GM21576 (cell line): ENCODE results near the gene VCPKMT.
A peak's percentile ranks its signal among the peaks of the same experiment; 100 is the strongest.

Source experiments
- ATAC-seq: cut with Tn5 transposase; IDR thresholded peaks from one replicate; pipeline ENCODE4 v1.9.1; 2021; ENCODE audit warnings: mild to moderate bottlenecking, moderate library complexity; ENCODE audit not compliant: unreplicated experiment

The VCPKMT gene

DNA sequence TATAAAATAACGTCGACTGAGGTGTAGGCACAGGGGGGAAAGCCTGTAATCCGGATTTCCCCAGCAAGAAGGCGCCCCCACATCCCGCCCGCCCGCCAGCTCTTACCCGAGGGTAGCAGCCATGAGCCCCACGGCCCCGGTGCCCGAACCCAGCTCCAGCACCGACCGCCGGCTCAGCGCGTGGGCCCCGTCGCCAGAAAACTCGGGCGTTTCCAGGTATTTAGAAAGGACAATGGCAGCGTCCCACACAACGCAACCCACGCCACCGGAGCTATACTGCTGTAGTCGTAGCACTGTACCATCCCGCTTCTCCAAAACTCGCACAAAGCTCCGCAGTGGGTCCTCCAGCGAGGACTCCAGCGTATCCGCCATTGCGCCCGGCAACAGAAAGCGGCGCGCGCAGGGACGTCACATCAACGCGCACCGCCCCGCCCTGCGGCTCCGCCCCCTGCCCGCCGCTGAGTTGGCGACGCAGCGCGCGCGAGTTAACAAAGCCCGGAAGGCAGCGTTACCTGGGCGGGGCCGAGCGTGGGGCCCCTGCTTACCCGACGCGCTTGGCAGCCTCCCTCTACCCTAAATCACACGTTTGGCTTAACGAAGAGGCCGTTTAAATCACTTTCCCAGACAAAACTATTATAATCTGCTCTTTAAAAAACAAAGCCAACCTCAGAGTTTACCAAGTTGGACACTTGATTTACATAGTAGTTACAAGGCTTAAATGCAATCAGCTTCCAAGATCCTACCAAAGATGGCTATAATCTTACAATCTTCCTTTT lies at the start of gene VCPKMT:
TSS of gene VCPKMT (minus strand) at position 392 of the 776 bp plus-strand sequence. CDS start at position 372, 20 bp downstream.
- peak; percentile 93 for ATAC-seq

DNA sequence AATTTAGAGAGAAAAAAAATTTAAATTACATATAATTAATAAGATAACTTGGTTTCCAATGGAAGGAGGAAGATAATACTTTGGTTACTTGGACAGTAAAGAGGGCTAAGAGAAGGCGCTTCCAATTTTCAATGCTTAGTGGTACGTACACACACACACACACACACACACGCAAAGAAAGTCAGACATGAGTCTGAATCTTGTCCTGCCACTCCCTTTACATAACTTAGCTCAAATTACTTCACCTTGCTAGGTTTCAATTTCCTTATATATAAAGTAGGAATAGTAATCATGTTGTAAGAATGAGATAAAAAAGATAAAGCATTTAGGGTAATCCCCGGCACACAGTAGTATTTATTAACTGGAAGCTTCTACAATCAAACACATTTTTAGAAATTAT lies 39.7 kb upstream of the VCPKMT start:
- ATAC-seq = no peak

DNA sequence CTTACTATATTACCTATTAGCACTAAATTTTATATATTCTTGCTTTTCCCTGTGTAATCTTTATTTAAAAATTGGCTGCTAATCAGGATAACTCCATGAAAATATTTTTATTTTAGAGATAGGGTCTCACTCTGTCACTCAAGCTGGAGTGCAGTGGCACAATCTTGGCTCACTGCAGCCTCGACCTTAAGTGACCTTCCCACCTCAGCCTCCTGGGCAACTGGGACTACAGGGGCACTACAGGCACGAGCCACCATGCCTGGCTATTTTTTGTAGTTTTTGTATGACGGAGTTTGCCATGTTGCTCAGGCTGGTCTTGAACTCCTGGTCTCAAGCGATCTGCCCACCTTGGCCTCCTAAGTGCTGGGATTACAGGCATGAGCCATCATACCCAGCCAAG lies 32.4 kb upstream of the VCPKMT start:
- no peak for ATAC-seq

DNA sequence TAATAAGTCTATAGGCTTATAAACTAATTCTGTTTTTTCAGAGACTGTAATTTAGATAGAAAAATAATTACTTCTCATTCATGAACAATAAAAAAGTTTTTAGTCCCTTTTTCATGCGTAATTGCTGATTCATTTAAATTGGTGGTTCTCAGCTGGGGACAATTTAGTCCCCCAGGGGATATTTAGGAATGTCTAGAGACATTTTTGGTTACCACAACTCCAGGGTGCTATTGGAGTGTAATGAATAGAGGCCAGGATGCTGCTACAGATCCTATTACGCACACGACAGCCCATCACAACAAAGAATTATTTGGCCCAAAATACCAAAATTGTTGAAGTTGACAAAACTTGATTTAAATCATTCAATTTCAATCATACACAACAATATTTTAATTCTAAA lies 22.8 kb upstream of the VCPKMT start:
- ATAC-seq = no peak

DNA sequence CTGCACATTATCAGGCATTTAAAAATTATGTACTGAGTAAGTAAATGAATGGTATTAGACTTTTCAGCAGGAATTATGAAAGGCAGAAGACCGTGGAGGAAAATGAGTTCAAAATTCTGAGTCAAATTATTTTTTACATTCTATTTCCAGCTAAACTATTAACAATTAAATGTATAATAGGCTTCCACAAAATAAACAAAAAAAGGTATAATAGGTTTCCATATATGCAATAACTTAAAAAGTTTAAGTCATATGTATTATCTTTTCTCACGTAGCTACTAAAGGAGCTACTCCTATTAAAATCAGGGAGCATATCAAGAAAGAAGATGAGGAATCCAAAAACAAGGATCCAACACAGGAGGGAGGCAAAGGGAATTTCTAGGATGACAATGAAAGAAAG lies 11.4 kb upstream of the VCPKMT start:
- ATAC-seq = no peak

DNA sequence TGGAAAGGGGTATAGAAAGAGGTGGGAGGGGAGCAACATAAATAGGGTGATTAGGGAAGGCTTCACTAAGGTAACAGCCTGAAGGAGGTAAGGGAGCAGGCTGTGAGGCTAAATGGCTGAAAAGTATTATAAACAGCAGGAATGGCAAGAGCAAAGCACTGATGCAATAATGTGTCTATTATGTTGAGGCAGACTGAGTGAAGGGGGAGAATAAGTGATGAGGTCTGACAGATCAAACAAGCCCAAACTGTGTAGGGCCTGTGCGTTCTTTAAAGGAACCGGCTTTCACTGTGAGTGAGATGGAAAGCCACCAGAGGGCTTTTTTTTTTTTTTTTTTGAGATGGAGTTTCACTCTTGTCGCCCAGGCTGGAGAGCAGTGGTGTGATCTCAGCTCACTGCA lies 6.7 kb upstream of the VCPKMT start:
- no peak for ATAC-seq

DNA sequence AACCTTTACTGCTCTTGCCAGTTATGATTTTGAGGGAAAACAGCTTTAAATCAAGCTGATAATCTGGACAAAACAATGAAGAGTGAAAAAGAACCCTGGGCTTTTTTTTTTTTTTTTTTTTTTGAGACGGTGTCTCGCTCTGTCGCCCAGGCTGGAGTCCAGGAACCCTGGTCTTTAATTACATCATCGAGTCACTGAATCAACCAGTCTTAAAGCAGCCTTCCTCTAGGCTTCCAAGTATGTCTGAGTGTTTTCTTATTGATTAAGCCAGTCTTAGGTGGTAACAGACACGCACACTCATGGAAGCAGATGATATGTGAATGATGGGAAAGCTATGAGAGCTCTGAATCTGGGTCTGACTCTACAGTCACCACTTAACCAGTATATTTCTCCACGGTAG lies 5.9 kb upstream of the VCPKMT start:
- ATAC-seq = no peak

DNA sequence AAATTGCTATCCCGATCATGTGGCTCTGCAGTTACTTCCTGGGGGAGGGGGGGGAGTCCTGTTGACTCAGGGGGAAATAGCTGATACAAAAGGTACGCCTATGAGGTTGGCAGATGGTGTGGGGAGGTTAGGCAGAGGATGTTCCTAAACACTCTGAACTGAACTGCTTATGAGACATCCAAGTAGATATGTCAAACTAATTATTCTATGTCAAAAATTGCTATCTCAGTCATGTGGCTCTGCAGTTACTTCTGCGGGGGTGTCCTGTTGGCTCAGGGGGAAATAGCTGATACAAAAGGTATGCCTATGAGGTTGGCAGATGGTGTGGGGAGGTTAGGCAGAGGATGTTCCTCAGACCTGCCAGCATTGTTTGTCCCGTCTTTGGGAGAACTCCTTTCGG lies 5.1 kb upstream of the VCPKMT start:
- no peak for ATAC-seq

DNA sequence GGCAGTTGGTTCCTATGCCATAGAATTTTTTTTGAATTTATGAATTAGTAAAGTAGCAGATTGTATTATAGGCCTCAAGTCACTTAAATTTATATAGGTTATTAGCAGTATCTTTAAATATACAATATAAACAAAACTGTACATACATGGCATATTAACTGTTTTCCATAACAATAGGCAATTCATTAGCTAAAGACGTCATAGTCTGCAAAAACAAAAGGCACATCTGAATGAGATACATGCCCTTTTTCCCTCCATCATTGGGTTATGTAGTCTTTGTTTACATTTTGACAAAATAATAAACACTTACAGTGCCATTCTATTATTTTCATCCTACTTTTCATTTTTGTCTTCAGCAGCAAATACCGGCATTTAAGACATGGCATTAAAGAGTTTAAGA lies 1.1 kb upstream of the VCPKMT start:
- ATAC-seq = no peak

DNA sequence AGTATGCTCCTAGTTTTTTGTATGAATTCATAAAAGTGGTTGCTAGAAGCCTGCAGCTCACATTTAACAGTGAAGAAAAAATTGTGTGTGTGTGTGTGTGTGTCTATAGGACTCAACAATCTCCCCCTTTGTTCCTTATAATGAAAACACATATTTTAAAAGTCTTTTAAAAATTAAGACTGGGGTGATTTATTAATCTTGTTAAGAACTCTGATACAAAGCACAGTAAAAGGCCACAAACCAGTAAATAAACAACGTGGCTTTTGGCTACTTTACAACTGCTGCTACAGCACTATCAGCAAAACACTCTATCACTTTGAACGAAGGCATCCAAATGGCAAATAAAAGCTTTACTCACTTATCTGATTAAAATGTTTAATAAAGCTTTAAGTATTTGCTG lies 594 bp upstream of the VCPKMT start:
- ATAC-seq = no peak

DNA sequence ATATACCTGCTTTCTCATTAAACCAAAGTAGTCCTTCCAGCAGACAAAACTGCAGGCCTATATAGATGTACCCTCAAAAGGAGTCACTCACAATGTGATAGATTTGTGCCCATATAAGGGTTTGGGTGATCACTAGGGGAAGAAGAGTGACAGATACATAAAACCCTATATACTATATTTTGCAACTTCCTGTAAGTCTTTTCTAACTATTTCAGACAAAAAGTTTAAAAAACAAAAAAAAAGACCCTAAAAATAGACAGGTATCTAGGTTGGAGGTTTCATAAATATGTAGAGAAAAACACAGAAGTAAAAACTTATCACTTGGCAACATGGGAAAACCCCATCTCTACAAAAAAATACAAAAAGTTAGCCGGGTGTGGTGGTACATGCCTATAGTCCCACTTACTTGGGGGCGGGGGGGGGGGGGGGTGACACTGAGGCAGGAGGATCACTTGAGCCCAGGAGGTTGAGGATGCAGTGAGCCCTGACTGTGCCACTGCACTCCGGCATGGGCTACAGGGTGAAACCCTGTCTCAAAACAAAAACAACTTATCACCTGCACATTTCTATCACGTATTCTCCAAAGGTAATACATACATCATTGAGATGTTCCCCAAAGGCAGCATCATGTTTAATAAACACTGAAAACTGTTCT lies 2.9 kb downstream of the VCPKMT start:
- no peak for ATAC-seq

DNA sequence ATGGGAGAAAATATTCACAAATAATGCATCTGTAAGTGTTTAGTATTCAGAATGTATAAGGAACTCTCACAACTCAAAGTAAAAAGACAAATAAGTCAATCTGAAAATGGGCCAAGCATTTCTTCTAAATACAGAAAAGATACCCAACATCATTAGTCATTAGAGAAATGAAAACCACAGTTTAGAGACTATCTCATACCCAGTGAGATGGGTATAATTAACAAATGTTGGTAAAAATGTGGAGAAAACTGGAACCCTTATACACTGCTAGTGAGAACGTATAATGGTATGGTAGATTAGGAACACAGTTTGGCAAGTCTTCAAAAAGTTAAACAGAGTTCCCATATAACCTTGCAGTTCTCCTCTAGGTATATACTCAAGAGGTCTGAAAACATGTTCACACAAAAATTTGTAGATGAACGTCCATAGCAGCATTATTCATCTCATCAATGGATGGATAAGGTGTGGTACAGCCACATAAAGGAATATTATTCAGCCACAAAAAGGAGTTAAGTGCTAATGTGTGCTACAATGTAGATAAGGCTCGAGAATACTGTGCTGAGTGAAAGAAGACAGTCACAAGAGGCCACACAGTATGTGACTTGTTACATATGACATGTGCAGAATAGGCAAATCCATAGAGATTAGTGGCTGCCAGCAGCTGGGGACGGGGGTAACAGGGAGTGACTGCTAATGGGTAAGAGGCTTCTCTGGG lies 5.9 kb downstream of the VCPKMT start:
- ATAC-seq = no peak

DNA sequence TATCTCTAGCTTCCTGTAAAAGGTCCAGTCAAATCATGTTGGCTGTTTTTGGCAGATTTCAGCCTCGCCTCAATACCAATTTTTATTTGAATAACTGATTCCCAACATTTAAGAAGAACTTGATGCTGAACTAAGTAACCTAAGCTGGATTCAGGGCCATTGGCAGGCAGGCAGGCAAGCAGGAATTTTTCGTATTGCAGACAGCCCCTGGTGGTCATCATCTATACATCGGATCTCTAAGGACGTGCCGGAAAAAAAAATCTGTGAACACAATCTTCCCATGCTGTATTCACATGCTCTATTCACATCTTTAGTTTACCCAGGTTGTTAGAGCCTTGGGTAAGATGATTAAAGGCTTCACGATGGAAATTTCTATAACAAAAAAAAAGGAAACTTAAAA lies 7.0 kb downstream of the VCPKMT start:
- ATAC-seq = no peak

DNA sequence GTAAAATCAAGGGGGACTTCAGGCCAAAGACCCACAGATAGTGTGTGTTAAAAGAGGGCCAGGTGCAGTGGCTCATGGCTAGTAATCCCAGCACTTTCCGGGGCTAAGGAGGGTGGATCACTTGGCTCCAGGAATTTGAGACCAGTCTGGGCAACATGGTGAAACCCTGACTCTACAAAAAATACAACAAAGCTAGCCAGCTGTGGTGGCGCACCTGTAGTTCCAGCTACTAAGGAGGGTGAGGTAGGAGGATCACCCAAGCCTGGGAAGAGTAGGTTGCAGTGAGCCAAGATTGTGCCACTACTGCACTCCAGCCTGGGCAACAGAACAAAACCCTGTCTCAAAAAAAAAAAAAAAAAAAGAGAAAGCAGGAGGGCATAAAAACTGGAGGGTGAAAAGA lies 8.5 kb downstream of the VCPKMT start:
- no peak for ATAC-seq

DNA sequence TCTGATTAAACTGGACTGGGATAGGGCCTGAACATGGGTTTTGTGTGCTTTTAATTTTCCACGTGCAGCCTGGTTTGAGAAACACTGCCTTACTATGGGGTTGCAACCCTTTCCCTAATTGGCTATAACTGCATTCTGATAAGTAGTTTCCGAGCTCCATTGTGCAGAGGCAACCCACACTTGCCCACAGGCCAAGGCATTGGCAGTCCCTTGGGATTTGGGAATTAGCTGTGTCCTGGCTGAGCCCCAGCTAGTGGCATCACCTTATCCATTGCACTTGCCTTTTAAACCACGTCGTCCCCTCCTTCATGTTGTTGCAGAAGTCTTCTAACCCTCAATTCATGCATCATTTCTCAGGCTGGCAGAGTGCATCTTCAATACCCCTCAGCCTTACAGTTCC lies 10.2 kb downstream of the VCPKMT start:
- ATAC-seq = no peak

DNA sequence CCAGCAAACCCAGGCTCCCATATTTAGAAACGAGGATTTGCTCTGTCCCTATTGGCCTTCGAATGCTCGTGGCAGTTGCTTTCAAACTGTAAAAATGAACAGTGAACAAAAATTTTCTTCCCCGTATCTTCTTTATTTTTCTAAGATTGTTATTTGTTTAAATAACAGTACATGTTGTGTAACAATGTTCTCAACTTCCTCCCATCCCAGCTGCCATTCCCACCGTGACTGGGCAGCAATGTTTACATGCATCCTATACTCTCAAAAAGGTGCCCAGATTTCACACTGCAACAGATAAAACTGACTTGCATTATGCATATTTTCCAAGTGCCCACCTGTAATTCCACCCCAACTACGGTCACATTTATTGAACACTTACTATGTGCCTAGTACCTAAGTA lies 12.8 kb downstream of the VCPKMT start:
- no peak for ATAC-seq

DNA sequence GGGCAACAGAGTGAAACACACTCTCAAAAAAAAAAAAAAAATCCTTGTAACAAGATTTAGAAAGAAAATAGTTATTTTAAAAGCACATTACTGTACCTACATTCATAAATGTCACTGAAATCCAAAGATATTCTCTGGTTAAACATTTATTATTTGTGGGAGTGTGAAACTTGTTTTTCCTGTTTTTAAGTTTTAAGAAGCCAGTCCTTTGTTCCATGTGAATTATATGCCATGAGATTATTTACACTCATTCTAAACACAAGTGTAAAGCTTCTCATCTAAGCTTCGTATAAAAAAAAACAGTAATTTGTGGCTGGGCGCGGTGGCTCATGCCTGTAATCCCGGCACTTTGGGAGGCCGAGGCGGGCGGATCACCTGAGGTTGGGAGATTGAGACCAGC lies 15.0 kb downstream of the VCPKMT start:
- no peak for ATAC-seq

DNA sequence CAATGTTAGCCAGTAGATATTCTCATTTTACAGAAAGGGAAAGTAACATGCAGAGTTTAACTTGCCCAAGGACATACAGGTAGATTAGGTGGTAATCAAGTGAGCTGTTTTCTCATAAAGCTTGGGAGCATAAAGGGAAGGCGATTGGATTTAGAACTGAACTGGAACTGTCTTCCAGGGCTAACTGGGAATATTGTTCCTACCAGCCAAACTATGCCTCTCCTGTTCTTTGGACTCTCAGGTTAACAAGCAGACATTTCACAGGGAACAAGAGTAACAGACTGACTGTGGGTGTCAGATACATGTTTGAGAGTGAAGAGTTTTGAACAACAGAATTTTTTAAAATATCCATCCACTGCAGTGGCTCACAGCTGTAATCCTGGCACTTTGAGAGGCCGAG lies 15.6 kb downstream of the VCPKMT start:
- no peak for ATAC-seq

DNA sequence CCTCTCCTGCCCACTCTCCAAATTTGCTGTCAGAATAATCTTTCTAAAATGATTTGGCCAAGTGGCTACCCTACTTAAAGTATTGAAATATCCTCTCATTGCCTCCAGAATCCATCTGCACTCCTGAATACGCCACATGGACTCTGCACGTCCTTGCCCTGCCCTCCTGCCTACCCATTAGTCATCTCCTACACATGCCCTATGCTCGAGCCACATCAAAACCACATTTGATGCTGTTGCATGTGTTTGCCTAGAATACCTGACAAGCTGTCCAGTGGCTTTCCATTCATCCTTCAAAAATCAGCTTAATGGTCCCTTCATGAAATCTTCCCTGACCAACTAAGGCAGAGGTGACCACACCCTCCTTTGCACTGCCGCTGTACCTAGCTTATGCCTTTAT lies 17.0 kb downstream of the VCPKMT start:
- ATAC-seq = no peak

DNA sequence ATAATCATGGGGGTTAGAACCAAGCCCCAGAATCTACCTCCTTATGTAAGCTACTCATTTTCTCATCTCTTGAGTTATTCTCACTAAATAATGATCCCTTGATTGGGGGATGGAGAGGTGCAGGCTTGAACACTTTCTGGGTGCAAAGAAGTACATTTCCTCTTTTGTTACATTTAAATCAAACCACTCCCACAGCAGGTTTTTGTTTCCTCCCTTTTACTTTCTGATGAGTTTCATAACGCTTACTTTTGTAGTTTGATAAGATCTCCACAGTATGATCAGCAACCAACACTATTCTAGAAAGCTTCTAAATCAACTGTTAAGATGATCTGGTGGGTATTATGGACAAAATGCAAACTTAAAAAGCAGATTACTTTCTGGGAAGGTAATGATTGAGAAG lies 20.5 kb downstream of the VCPKMT start:
- no peak for ATAC-seq

DNA sequence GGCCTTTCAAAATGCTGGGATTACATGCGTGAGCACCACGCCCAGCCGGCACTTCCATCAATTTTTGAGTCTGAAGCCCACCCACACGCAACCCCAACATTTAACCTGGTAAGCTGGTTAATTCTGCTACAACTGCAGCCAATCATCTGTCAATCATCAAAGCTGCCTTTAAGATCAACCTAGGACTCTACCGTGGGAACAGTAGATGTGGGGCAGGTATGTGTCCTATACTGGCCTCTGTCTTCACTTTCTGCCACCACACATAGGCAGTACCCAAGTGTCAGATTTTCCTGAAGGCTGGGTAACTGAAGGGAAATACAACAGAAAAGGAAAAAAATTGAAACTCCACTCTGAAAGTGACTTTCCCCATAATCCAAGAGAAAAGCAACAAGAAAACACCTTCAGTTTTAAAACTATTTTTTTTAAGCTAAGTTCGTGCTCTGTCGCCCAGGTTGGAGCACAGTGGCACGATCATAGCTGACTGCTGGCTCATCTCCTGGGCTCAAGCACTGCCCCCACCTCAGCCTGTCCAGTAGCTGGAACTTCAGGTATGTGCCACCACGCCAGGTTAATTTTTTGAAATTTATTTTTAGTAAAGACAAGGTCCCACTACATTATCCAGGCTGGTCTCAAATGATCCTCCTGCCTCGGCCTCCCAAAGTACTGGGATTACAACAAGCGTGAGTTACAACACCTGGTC lies 22.2 kb downstream of the VCPKMT start:
- no peak for ATAC-seq
